NCI-H2227 treated with DMSO at 0.1 percent for 48 hours (cell line): Measurements from ENCODE around the gene UBE2D1.
A peak's percentile ranks its signal among the peaks of the same experiment; 100 is the strongest.
"Not testable (repeated sequence)": the region's sequence is repeated elsewhere in the genome, so short reads cannot be mapped to it uniquely, and the experiment has no call there.

Experiments
- DNase-seq: peaks from one replicate; lab custom pipeline; 2025; lab: John Stamatoyannopoulos, UW

The UBE2D1 gene

GRCh38 chr10:58384095-58384494, 49.3 kb downstream of the UBE2D1 start:
- DNase-seq, result no peak

GRCh38 chr10:58384544-58384998, 49.8 kb downstream of the UBE2D1 start:
- DNase-seq, result no peak

GRCh38 chr10:58384999-58385783, 50.4 kb downstream of the UBE2D1 start, which contains the start of gene TFAM:
TFAM (plus strand) TSS chr10:58385410; CDS start chr10:58385548, 138 bp downstream.
- DNase-seq, result peak; percentile 82

GRCh38 chr10:58385784-58386112, 50.9 kb downstream of the UBE2D1 start:
- peak; percentile 3 for DNase-seq

- DNase-seq, result no peak
Measured at GRCh38 chr10:58389024-58389423, 54.2 kb downstream of the UBE2D1 start.

GRCh38 chr10:58393317-58393716, 58.5 kb downstream of the UBE2D1 start:
- no peak for DNase-seq

GRCh38 chr10:58394471-58394870, 59.7 kb downstream of the UBE2D1 start:
- no peak for DNase-seq

- DNase-seq, result no peak
Measured at GRCh38 chr10:58396057-58396456, 61.3 kb downstream of the UBE2D1 start.

- no peak for DNase-seq
Measured at GRCh38 chr10:58397830-58398229, 63.0 kb downstream of the UBE2D1 start.

GRCh38 chr10:58399410-58399809, 64.6 kb downstream of the UBE2D1 start:
- no peak for DNase-seq

- no peak for DNase-seq
Measured at GRCh38 chr10:58400609-58401008, 65.8 kb downstream of the UBE2D1 start.

- DNase-seq, result no peak
Measured at GRCh38 chr10:58404001-58404400, 69.2 kb downstream of the UBE2D1 start.

- DNase-seq, result no peak
Measured at GRCh38 chr10:58409956-58410610, 75.3 kb downstream of the UBE2D1 start.

GRCh38 chr10:58412502-58412961, 77.7 kb downstream of the UBE2D1 start:
- DNase-seq, result peak; percentile 33

GRCh38 chr10:58414270-58415041, 79.7 kb downstream of the UBE2D1 start:
- peak; percentile 42 for DNase-seq

- no peak for DNase-seq
Measured at GRCh38 chr10:58415757-58416156, 81.0 kb downstream of the UBE2D1 start.

- not testable (repeated sequence) for DNase-seq
Measured at GRCh38 chr10:58417902-58418301, 83.1 kb downstream of the UBE2D1 start.
